ENCODE results near the gene TLCD3B. TPM values are rescaled to one million over a fixed set of nuclear protein-coding genes. Genes with fewer than 3 reads are reported as not detected.

The TLCD3B gene
- total RNA-seq, 4 donors from 2014 or later, result not detected

GRCh38 chr16:30004811-30005242 is 26.2 kb downstream of the TLCD3B start:
- TF ChIP-seq CTCF (IDR thresholded peaks at IDR 0.05; ENCODE audit: low read depth), result no peak

GRCh38 chr16:30004424-30004776 is 26.7 kb downstream of the TLCD3B start:
- no peak for TF ChIP-seq CTCF (IDR thresholded peaks at IDR 0.05; ENCODE audit: low read depth)

- TF ChIP-seq CTCF (IDR thresholded peaks at IDR 0.05; ENCODE audit: low read depth), result no peak
Observed at GRCh38 chr16:30003670-30004423, 27.2 kb downstream of the TLCD3B start.

GRCh38 chr16:30002614-30003346 is 28.3 kb downstream of the TLCD3B start:
- no peak for TF ChIP-seq CTCF (IDR thresholded peaks at IDR 0.05; ENCODE audit: low read depth)

- no peak for TF ChIP-seq CTCF (IDR thresholded peaks at IDR 0.05; ENCODE audit: low read depth)
Observed at GRCh38 chr16:30000735-30001631, 30.1 kb downstream of the TLCD3B start.

- TF ChIP-seq CTCF (IDR thresholded peaks at IDR 0.05; ENCODE audit: low read depth), result no peak
Observed at GRCh38 chr16:29999605-30000004, 31.5 kb downstream of the TLCD3B start.

Measured in subcutaneous adipose tissue (tissue), 4 donors.